HG02885 (cell line): ENCODE results near the gene RBMY1A1.
"Not testable (repeated sequence)": the region's sequence is repeated elsewhere in the genome, so short reads cannot be mapped to it uniquely, and the experiment has no call there.

Source experiments
- ATAC-seq: cut with Tn5 transposase; IDR thresholded peaks from one replicate; pipeline ENCODE4 v1.9.1; 2021; ENCODE audit warnings: mild to moderate bottlenecking; ENCODE audit not compliant: unreplicated experiment, poor library complexity

The RBMY1A1 gene

GRCh38 chrY:21534579-21534978 is at the start of gene RBMY1A1:
TSS of gene RBMY1A1 (plus strand) at chrY:21534879. CDS start at chrY:21536892, 2,013 bp downstream.
- not testable (repeated sequence) for ATAC-seq

GRCh38 chrY:21511038-21511437 is 23.6 kb upstream of the RBMY1A1 start, which contains the start of gene RBMY1B:
TSS of gene RBMY1B (plus strand) at chrY:21511338. CDS start at chrY:21513351, 2,013 bp downstream.
- ATAC-seq: not testable (repeated sequence)

- not testable (repeated sequence) for ATAC-seq
Measured at GRCh38 chrY:21559316-21559984, 24.8 kb downstream of the RBMY1A1 start.

- no peak for ATAC-seq
Measured at GRCh38 chrY:21585449-21585848, 50.8 kb downstream of the RBMY1A1 start.

- not testable (repeated sequence) for ATAC-seq
Measured at GRCh38 chrY:21586454-21586853, 51.8 kb downstream of the RBMY1A1 start.

- ATAC-seq: no peak
Measured at GRCh38 chrY:21592059-21592458, 57.4 kb downstream of the RBMY1A1 start.

GRCh38 chrY:21596287-21596686 is 61.6 kb downstream of the RBMY1A1 start:
- not testable (repeated sequence) for ATAC-seq
